H1 (cell line): ENCODE results near the gene MYH16. TPM values are rescaled to one million over a fixed set of nuclear protein-coding genes. Genes with fewer than 3 reads are reported as not detected.

ENCODE experiments used
- CTCF ChIA-PET: fragments of 300-600 bp; sonication (Branson Sonifier 250); formaldehyde crosslinking; loops from one replicate; lab custom pipeline; 2021; ENCODE audit not compliant: partially characterized antibody; lab: Charles Lee
- POLR2A ChIA-PET: fragments of 300-600 bp; sonication (Branson Sonifier 250); formaldehyde crosslinking; loops from one replicate; lab custom pipeline; 2021; ENCODE audit warnings: inconsistent platforms; ENCODE audit not compliant: partially characterized antibody; lab: Charles Lee
- DNase-seq, 2 experiments: peaks; one replicate each; pipeline versions ENCODE4 v3.0.0 to v3.0.0-alpha.2; 2010 to 2022; ENCODE audit warnings: low spot score in 2 of 2, low read depth in 1 of 2, mixed read lengths in 1 of 2
- FAIRE-seq: peaks from 2 replicates; lab custom pipeline; 2011; peaks lifted over from hg19 to GRCh38; lab: Jason Lieb, UNC
- H2AFZ ChIP-seq: 2 replicates; pipeline ENCODE4 v1.8.1; 2012; ENCODE audit warnings: low read length, inconsistent platforms
- H2AK5ac ChIP-seq: 2 replicates; pipeline ENCODE4 v1.6.1; 2013; ENCODE audit warnings: low read depth, low read length
- H2BK120ac ChIP-seq: replicated peaks from 2 replicates; pipeline ENCODE3; 2013; ENCODE audit warnings: low read depth, low read length, inconsistent platforms
- H2BK12ac ChIP-seq: 2 replicates; pipeline ENCODE4 v1.6.1; 2013; ENCODE audit warnings: low read depth, low read length
- H2BK15ac ChIP-seq: 2 replicates; pipeline ENCODE4 v1.6.1; 2013; ENCODE audit warnings: low read length
- H2BK20ac ChIP-seq: 2 replicates; pipeline ENCODE4 v1.6.1; 2013; ENCODE audit warnings: low read length
- H2BK5ac ChIP-seq: 2 replicates; pipeline ENCODE4 v1.6.1; 2013; ENCODE audit warnings: low read depth, low read length
- H3K14ac ChIP-seq: 2 replicates; pipeline ENCODE4 v1.6.1; 2013; ENCODE audit warnings: inconsistent platforms; ENCODE audit not compliant: insufficient read length
- H3K18ac ChIP-seq: 2 replicates; pipeline ENCODE4 v1.6.1; 2013; ENCODE audit warnings: low read length; ENCODE audit errors: extremely low read depth
- H3K23ac ChIP-seq: 2 replicates; pipeline ENCODE4 v1.6.1; 2013; ENCODE audit warnings: inconsistent platforms; ENCODE audit not compliant: insufficient read length
- H3K23me2 ChIP-seq: 2 replicates; pipeline ENCODE4 v1.6.1; 2013; ENCODE audit warnings: low read depth, low read length
- H3K27ac ChIP-seq: 2 replicates; pipeline ENCODE4 v1.6.1; 2011; ENCODE audit warnings: low read depth, low read length, inconsistent platforms
- H3K27me3 ChIP-seq, 4 experiments: replicated peaks in 1 of 4; 1 replicate in 1 of 4; 2 replicates in 3 of 4; pipeline versions ENCODE4 v1.6.1 to v1.8.1; 2011 to 2013; ENCODE audit warnings: low read length in 3 of 4, mild to moderate bottlenecking in 3 of 4, inconsistent platforms in 2 of 4, mixed read lengths in 2 of 4, moderate library complexity in 1 of 4; ENCODE audit not compliant: control insufficient read depth in 3 of 4, insufficient read depth in 3 of 4; ENCODE audit errors: extremely low read depth in 1 of 4
- H3K36me3 ChIP-seq, 4 experiments: 2 replicates each; pipeline versions ENCODE4 v1.6.1 to v1.8.1; 2011 to 2013; ENCODE audit warnings: mild to moderate bottlenecking in 4 of 4, low read length in 3 of 4, moderate library complexity in 2 of 4, control low read depth in 1 of 4, inconsistent platforms in 1 of 4; ENCODE audit not compliant: insufficient read depth in 4 of 4, control insufficient read depth in 2 of 4
- H3K4ac ChIP-seq: replicated peaks from 2 replicates; pipeline ENCODE3; 2013; ENCODE audit warnings: low read length, low read depth, mixed read lengths, inconsistent platforms; ENCODE audit not compliant: insufficient read length
- H3K4me1 ChIP-seq, 4 experiments: replicated peaks in 1 of 4; 1 replicate in 1 of 4; 2 replicates in 3 of 4; pipeline versions ENCODE4 v1.6.1 to v1.8.1; 2011 to 2013; ENCODE audit warnings: low read length in 3 of 4, inconsistent platforms in 2 of 4, mixed read lengths in 1 of 4; ENCODE audit not compliant: insufficient read depth in 4 of 4, control insufficient read depth in 3 of 4
- H3K4me2 ChIP-seq, 2 experiments: 2 replicates each; pipeline versions ENCODE4 v1.6.1 to v1.8.1; 2011 to 2013; ENCODE audit warnings: low read depth in 2 of 2, low read length in 2 of 2, control low read depth in 1 of 2, inconsistent platforms in 1 of 2, mild to moderate bottlenecking in 1 of 2; ENCODE audit not compliant: insufficient read depth in 1 of 2
- H3K4me3 ChIP-seq, 4 experiments: fragments of 200-600, 300-600 bp in 1 of 4; sonication (generic), shearing (Covaris generic), sonication (Bioruptor Twin) in 1 of 4; 2 replicates each; pipeline versions ENCODE4 v1.5.1 to v1.8.1; 2011 to 2016; ENCODE audit warnings: low read length in 4 of 4, low read depth in 3 of 4, control low read depth in 2 of 4, inconsistent platforms in 2 of 4, mild to moderate bottlenecking in 2 of 4, mixed read lengths in 1 of 4, moderate library complexity in 1 of 4; ENCODE audit not compliant: insufficient read depth in 2 of 4; ENCODE audit errors: extremely low read depth in 1 of 4
- H3K56ac ChIP-seq: replicated peaks from 2 replicates; pipeline ENCODE3; 2013; ENCODE audit warnings: low read depth, mild to moderate bottlenecking, mixed read lengths, low read length, inconsistent platforms; ENCODE audit not compliant: insufficient read length
- H3K79me1 ChIP-seq: 2 replicates; pipeline ENCODE4 v1.6.1; 2013; ENCODE audit warnings: low read depth, low read length, control low read depth
- H3K79me2 ChIP-seq, 2 experiments: 2 replicates each; pipeline versions ENCODE4 v1.6.1 to v1.8.1; 2012 to 2013; ENCODE audit warnings: low read length in 2 of 2, mild to moderate bottlenecking in 2 of 2, inconsistent platforms in 1 of 2; ENCODE audit not compliant: insufficient read depth in 2 of 2, control insufficient read depth in 1 of 2
- H3K9ac ChIP-seq, 4 experiments: replicated peaks in 1 of 4; 1 replicate in 1 of 4; 2 replicates in 3 of 4; pipeline versions ENCODE4 v1.6.1 to v1.8.1; 2011 to 2013; ENCODE audit warnings: low read depth in 3 of 4, low read length in 3 of 4, control low read depth in 2 of 4, mild to moderate bottlenecking in 2 of 4, moderate library complexity in 2 of 4, inconsistent platforms in 1 of 4; ENCODE audit errors: extremely low read depth in 1 of 4
- H3K9me3 ChIP-seq, 2 experiments: 2 replicates each; pipeline versions ENCODE4 v1.6.1 to v1.8.1; 2012 to 2013; ENCODE audit warnings: mild to moderate bottlenecking in 2 of 2, moderate library complexity in 2 of 2, control low read depth in 1 of 2, inconsistent platforms in 1 of 2, low read depth in 1 of 2, low read length in 1 of 2, mixed read lengths in 1 of 2; ENCODE audit not compliant: insufficient read depth in 2 of 2
- H4K20me1 ChIP-seq, 2 experiments: replicated peaks in 1 of 2; 2 replicates each; pipeline versions ENCODE3 to v1.8.1; 2011 to 2013; ENCODE audit warnings: inconsistent platforms in 2 of 2, low read length in 2 of 2, mild to moderate bottlenecking in 1 of 2; ENCODE audit not compliant: insufficient read depth in 2 of 2, control insufficient read depth in 1 of 2
- H4K5ac ChIP-seq: 2 replicates; pipeline ENCODE4 v1.6.1; 2013; ENCODE audit warnings: low read length, low read depth, mixed read lengths, inconsistent platforms; ENCODE audit not compliant: insufficient read length
- H4K8ac ChIP-seq: 2 replicates; pipeline ENCODE4 v1.8.0; 2013; ENCODE audit warnings: mild to moderate bottlenecking, moderate library complexity, low read length, inconsistent platforms; ENCODE audit not compliant: insufficient read depth; ENCODE audit errors: extremely low read depth
- H4K91ac ChIP-seq: replicated peaks from 2 replicates; pipeline ENCODE3; 2013; ENCODE audit warnings: low read length, mixed read lengths, inconsistent platforms; ENCODE audit not compliant: insufficient read length
- CBX5 ChIP-seq: fragments of 300-800, 300-1000 bp; sonication (generic); IDR thresholded peaks from 2 replicates; pipeline ENCODE4 v1.7.1; 2016; ENCODE audit warnings: antibody characterized with exemption, low read length, low read depth
- EZH2 ChIP-seq: fragments of 200-600 bp; sonication (generic); IDR thresholded peaks from 2 replicates; pipeline ENCODE4 v1.7.1; 2012; ENCODE audit warnings: low read depth, mild to moderate bottlenecking, moderate library complexity, low read length, inconsistent platforms; ENCODE audit not compliant: severe bottlenecking
- JUND ChIP-seq: IDR thresholded peaks from 2 replicates; pipeline ENCODE4 v1.6.1; 2011; ENCODE audit warnings: mild to moderate bottlenecking, improper control_type of control experiment, low read length
- SIX5 ChIP-seq: IDR thresholded peaks from 2 replicates; pipeline ENCODE4 v1.6.1; 2011; ENCODE audit warnings: mild to moderate bottlenecking, low read depth, low read length
- SP4 ChIP-seq: IDR thresholded peaks from 2 replicates; pipeline ENCODE4 v1.6.1; 2012; ENCODE audit warnings: low read length, inconsistent platforms
- SRF ChIP-seq: IDR thresholded peaks from 2 replicates; pipeline ENCODE4 v1.6.1; 2011; ENCODE audit warnings: mild to moderate bottlenecking, low read depth, low read length, moderate library complexity
- SUZ12 ChIP-seq: fragments of 200-600 bp; sonication (generic); IDR thresholded peaks from 2 replicates; pipeline ENCODE4 v1.6.1; 2012; ENCODE audit warnings: mild to moderate bottlenecking, inconsistent platforms, low read length, moderate library complexity, mixed read lengths
- TAF7 ChIP-seq: optimal IDR thresholded peaks from 2 replicates; pipeline ENCODE3; 2011; ENCODE audit warnings: low read depth, mild to moderate bottlenecking, inconsistent platforms, low read length, moderate library complexity, borderline replicate concordance
- WGBS, 2 experiments: shearing (Covaris generic) in 1 of 2; methylation state at CpG; one replicate each; pipeline versions ENCODE4 v1.1.6 to v1.1.7; 2013 to 2015; ENCODE audit warnings: low lambda C conversion rate in 2 of 2, mixed read lengths in 2 of 2, inconsistent platforms in 1 of 2, low coverage in 1 of 2, missing lambda C conversion rate in 1 of 2; ENCODE audit not compliant: insufficient replicate concordance in 2 of 2, insufficient coverage in 1 of 2, insufficient read length in 1 of 2; ENCODE audit errors: extremely low coverage in 1 of 2, missing lambda C conversion rate in 1 of 2; 5-methylcytosine and 5-hydroxymethylcytosine counted together
- polyA plus RNA-seq, 7 experiments: library from polyadenylated mRNA; depleted of rRNA in 3 of 7; stranded (reverse) in 5 of 7; unstranded in 2 of 7; fragments of >200 nt in 5 of 7; fragments of 200-250 nt in 2 of 7; gene quantifications; 1 replicate in 5 of 7; 2 replicates in 1 of 7; 4 replicates in 1 of 7; pipeline versions ENCODE4 v1.2.1 to v1.2.3, GENCODE V29; 2011 to 2013; ENCODE audit warnings: missing spikeins in 2 of 7, mixed read lengths in 2 of 7
- total RNA-seq: library from RNA; stranded (reverse); fragmentation: NEBNext Ultra II Directional; extraction: Animal tissue kit (Norgen Biotek cat#: 25700); gene quantifications from 2 replicates; pipeline ENCODE4 v1.2.1, GENCODE V29; 2021

MYH16 gene
- total and polyA plus RNA-seq, 2 of the 8 experiments (the other 6 are each of a cell fraction or from before 2014, with no cell fraction given) = not detected

DNA sequence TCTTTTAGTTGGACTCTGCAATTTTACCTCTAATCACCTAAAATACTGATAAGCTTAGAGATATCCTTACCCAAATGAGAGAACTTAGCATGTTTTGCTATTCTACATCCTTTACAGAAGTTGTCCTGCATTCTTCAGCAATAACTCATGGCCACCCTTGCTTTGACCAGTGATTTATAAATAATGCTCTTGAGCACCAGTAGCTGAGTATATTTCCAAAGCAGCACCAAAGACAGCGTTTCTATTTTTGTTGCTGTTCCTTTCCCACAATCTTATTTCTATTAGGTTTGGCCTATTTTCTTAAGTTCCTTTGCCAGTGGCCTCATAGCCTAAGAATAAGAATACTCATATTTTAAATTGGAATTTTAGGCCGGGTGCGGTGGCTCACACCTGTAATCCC, 68.0 kb downstream of the MYH16 start:
- H3K4ac ChIP-seq = no peak overlapping the region
- H2BK5ac ChIP-seq = no peak overlapping the region
- no peak overlapping the region for H3K4me2 ChIP-seq
- H3K27me3 ChIP-seq = no peaks in the 10 kb centered on the region
- WGBS, 2 experiments = 94% methylated on average over 3 of the region's 3 CpGs; no CpG with 5 or more reads in 1 of the 2 experiments
- H2BK20ac ChIP-seq = no peak overlapping the region
- no peak overlapping the region for H3K9ac ChIP-seq
- H2AK5ac ChIP-seq = no peak overlapping the region
- H4K8ac ChIP-seq = no peak overlapping the region
- no peaks in the 10 kb centered on the region for H3K79me2 ChIP-seq
- H2AFZ ChIP-seq = no peak overlapping the region
- no peaks in the 10 kb centered on the region for H4K20me1 ChIP-seq
- no peak overlapping the region for H3K18ac ChIP-seq
- H3K23me2 ChIP-seq = no peaks in the 10 kb centered on the region
- POLR2A ChIA-PET = no interaction called here
- no peak overlapping the region for H2BK12ac ChIP-seq
- no peaks in the 10 kb centered on the region for H3K79me1 ChIP-seq
- H2BK120ac ChIP-seq = no peak overlapping the region
- CTCF ChIA-PET = interaction anchor here (0.7 to 0.8 kb wide), 2 partner anchors 15 to 19 kb away, joined by 3 read pairs; no protein-coding TSS in a partner anchor
- H3K56ac ChIP-seq = no peak overlapping the region
- no peak overlapping the region for H3K23ac ChIP-seq
- no peak overlapping the region for H3K4me3 ChIP-seq
- H3K14ac ChIP-seq = no peak overlapping the region
- no peak overlapping the region for H2BK15ac ChIP-seq
- H3K4me1 ChIP-seq = no peaks in the 10 kb centered on the region
- no peaks in the 10 kb centered on the region for H3K9me3 ChIP-seq
- H3K27ac ChIP-seq = no peak overlapping the region
- H4K5ac ChIP-seq = no peak overlapping the region
- H3K36me3 ChIP-seq = peaks cover 2 to 40% (median 25%) of the 10 kb centered on the region in 4 experiments; a peak in 7 of 8 replicates
- FAIRE-seq = no peak
- H4K91ac ChIP-seq = no peak overlapping the region
- DNase-seq = no peak
- TF ChIP-seq SUZ12 (no peak), TAF7 (no peak), SIX5 (no peak), CBX5 (no peak), JUND (no peak), SRF (no peak), EZH2 (no peak), SP4 (no peak)
